CD4-positive, alpha-beta T cell treated with Interleukin-15 for 1 hour (primary cell): ENCODE data around the gene ZNF334.

Experiments
- DNase-seq: peaks from one replicate; pipeline ENCODE4 v3.0.0-alpha.2; 2020

ZNF334 gene

GRCh38 chr20:46484954-46485353 is 28.4 kb downstream of the ZNF334 start:
- no peak for DNase-seq

- no peak for DNase-seq
Measured at GRCh38 chr20:46483879-46484278, 29.5 kb downstream of the ZNF334 start.

- no peak for DNase-seq
Measured at GRCh38 chr20:46482864-46483263, 30.5 kb downstream of the ZNF334 start.

GRCh38 chr20:46477640-46478039 is 35.7 kb downstream of the ZNF334 start:
- DNase-seq = no peak

GRCh38 chr20:46477225-46477624 is 36.1 kb downstream of the ZNF334 start:
- DNase-seq = no peak

- DNase-seq = no peak
Measured at GRCh38 chr20:46468508-46468907, 44.9 kb downstream of the ZNF334 start.

- DNase-seq = no peak
Measured at GRCh38 chr20:46464451-46464850, 48.9 kb downstream of the ZNF334 start.

GRCh38 chr20:46463852-46464251 is 49.5 kb downstream of the ZNF334 start:
- no peak for DNase-seq

- no peak for DNase-seq
Measured at GRCh38 chr20:46461808-46462207, 51.6 kb downstream of the ZNF334 start.

GRCh38 chr20:46458866-46459750 is 54.3 kb downstream of the ZNF334 start:
- DNase-seq = no peak

- no peak for DNase-seq
Measured at GRCh38 chr20:46456255-46457028, 56.9 kb downstream of the ZNF334 start.

GRCh38 chr20:46455729-46456128 is 57.6 kb downstream of the ZNF334 start:
- DNase-seq = no peak
